NCI-H748 (cell line): ENCODE data around the gene NFE2L2.
"Not testable (repeated sequence)": the region's sequence is repeated elsewhere in the genome, so short reads cannot be mapped to it uniquely, and the experiment has no call there.

ENCODE experiments used
- DNase-seq: peaks from one replicate; lab custom pipeline; 2025; ENCODE audit not compliant: unreplicated experiment; lab: John Stamatoyannopoulos, UW

The NFE2L2 gene

DNA sequence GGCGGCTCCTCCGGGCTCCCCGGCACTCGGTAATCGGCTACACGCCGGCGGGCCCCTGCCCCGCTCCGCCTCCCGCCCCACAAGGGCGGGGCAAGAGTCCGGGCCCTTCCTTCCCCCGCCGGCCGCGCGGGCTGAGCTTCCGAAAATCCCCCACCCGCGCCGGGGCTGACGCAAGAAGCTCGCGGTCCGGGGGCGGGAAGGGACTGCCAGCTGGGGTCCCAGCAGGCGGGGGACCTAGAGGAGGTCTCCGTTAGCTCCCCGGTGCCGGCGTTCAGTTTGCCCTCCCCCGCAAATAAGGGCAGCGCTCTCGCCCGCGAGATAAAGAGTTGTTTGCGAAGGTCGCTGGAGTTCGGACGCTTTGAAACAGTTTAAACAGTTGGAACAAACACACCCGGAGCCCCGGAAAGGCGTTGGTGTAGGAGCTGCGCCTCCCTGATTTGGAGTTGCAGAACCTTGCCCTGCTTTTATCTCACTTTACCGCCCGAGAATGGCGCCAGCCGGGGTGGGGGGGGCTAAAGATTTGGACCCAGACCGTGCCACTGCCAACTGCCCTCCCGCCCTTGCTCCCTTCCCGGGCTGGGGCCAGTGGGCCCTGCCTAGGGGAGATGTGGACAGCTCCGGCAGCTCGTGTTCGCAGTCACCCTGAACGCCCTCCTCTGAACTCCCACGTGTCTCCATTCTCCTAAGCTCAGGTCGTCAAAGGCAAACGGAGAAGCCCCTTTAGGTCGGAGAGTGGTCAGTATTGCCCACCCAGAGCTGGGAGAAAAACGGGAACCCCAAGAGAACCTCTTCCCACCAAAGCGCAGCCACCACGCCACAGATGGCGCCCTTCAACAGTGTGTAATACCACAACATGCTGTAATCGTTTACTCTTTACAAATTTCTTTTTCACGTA, at the start of gene NFE2L2:
NFE2L2 (minus strand) TSS at position 35 of the 895 bp plus-strand sequence. CDS start 151 bp downstream, outside the sequence.
- DNase-seq, result peak; percentile 89

DNA sequence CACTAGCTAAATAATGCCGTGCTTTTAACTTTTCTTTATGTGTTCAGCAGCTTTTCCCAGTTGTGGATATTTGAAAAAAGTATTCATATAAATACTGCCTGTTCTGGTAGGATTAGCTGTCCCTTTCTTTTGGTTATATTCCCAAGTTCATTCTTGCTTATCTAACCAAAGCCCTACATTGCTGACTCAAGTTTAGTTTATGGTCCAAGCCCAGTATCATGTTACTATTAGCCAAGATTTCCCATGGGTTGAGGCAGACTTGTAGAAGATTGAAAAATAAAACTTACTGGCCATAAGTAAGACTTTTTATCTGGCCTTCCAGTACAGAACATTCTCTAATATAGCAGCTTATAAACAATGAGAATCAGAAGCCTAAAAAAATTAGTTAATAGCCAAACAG, 49.7 kb upstream of the NFE2L2 start:
- DNase-seq, result no peak

DNA sequence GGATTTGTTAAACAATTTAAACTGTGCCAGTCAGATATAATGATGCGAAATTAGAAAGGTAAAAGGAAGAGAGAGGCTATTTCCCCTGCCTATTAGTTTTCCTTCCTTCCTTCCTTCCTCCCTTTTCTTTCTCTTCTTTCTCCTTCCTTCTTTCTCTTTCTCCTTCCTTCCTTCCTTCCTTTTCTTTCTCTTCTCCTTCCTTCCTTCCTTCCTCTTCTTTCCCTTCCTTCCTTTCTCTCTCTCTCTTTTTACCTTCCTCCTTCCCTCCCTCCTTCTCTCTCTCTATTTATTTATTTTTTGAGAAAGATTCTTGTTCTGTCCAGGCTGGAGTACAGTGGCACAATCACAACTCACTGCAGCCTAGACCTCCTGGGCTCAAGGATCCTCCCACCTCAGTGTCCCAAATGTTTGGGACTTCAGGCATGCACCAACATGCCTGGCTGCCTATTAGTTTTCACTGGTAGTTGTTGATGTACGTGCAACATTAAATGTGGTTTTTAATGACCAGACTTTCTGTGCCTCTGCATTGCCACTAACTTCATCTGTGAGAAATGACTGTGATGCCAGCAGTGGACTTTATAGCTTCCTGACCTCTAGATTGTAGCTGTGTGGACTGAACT, 48.7 kb upstream of the NFE2L2 start:
- peak; percentile 23 for DNase-seq

DNA sequence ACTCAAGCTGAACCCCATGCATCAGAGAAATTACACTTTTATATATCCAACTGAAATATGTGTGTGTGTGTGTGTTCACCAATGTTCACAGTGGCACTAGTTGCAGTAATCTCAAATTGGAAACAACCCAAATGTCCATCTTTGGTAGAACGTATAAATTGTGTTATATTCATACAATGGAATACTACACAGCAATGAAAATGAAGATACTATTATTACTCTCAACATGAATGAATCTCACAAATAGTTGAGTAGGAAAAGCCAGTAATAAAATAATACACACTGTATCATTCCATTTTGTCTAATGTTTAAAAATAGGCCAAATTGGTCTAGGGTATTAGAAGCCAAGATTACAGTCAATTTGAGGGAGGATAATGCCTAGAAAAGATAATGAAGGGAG, 48.0 kb upstream of the NFE2L2 start:
- no peak for DNase-seq

DNA sequence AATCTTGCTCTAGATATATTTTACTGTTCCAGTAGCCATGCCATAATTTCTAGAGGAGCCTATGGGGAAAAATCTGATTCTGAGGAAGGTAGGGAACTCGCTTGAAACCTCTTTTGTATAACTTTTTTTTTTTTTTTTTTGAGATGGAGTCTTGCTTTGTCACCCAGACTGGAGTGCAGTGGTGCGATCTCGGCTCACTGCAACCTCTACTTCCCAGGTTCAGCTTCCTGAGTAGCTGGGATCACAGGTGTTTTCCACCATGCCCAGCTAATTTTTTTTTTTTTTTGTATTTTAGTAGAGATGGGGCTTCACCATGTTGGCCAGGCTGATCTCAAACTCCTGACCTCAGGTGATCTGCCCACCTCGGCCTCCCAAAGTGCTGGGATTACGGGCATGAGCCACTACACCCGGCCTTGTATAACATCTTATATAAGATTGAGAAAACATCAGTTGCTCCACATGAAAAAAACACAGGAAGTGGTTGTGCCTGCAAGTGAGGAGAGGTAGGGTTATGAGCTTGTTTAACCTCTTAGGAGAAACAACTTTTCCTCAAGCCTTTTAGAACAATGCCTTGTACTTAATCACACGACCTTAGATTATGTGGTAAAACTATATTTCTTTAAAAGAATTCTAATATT, 45.3 kb upstream of the NFE2L2 start:
- DNase-seq, result not testable (repeated sequence)

DNA sequence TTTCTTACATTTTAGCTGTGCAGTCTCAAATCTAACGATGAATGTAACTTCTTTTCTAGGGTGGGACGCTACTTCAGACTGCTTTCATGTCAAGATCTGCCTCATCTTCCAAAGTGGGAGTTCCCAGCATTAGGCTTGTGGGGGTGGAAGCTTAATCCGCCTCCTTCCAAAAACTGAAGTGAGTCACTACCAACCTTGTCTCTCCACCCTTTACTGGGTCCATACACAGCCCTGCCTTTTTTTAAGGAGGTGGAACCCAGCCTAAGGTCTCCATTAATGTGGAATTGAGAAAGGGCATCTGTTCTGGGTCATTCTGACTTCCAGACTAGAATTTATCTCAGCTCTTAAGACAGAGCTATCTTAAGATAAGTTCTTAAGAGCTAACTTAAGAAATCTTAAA, 42.0 kb upstream of the NFE2L2 start:
- DNase-seq, result no peak

DNA sequence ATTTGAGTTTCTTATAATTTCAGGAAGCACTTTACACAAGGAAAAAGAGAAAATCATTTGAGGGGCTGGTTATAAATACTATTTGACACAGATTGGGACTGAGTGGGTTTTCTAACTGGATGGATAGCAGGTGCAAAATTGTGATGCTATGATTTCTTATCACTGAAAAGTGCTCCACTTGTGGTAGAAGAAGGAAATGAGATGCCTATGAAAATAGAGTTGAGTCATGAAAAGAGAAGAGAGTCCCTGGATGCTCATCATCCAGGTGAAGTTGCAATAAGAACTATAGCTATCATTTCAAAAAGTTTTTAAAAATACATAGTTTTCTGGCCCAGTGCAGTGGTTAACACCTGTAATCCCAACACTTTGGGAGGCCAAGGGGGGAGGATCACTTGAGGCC, 39.4 kb upstream of the NFE2L2 start:
- DNase-seq, result no peak

DNA sequence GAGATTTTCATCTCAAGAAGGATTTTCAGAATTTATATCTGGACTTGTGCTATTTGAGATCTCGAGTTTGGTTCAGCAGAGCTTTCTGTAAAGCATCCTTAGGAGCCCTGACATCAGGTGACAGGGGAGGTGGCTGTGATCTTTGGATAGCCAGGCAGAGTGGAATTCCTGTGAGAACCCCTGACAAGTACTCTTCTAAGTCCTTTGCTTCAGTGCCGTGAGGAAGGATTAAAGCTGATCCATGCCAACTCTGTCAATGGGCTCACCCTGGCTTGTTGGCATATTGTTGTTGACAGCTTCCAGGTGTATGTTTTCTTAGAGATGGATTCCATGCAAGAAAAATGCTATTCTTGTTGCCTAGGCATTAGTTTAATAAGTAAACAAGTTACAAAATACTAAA, 38.0 kb upstream of the NFE2L2 start:
- DNase-seq, result no peak

DNA sequence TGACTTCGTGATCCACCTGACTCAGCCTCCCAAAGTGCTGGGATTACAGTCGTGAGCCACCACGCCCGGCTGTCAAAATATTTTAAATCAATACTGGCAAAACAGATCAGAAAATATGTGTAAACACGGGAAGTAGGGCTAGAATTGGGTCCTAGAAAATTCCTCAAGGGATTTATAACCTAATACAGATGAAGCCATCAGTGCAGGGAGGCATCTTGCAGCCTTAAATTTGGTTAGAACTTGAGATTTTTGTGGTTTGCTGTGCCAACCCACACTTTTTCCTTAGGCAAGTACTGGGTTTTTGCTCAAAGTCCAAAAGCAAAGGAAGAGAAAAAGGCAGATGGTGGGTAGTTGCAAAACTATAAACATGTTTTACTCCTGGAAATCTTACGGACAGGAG, 33.7 kb upstream of the NFE2L2 start:
- DNase-seq, result no peak

DNA sequence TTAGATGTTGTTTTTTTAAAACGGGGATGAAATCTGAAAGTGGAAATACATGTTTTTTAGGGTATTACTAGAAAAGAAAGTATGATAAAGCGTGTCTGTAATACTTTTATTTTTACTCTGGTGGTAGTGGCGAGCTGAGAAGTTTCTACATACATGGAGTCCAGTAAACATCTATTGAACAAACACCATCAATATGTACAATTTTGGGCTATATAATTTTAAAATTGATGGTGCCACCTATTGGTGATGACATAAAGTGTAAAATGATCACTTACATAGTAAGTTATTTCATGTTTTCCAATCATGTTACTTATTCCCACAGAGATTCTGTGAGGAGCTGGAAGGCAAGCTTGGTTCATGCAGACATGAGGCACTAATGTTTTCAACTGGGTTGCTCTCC, 31.5 kb upstream of the NFE2L2 start:
- no peak for DNase-seq

DNA sequence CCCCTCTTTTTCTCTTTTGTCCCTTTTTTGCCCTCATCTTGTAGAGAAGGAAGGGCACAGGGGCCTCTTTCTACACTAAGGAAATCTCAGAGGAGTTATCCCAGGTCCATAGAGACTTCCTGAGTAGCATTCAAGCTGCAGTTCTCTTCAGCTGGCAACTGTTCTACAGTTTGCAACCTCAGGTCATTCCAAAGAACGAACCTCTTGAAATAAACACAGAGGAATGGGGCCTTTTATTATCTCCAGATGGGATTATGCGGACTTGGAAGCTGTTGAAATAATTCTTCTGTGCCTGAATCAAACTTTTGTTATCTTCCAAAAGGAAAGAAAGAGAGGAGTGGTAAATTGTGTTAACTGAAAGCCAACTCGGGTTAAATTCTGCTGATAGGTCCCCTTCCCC, 31.0 kb upstream of the NFE2L2 start:
- DNase-seq, result no peak

DNA sequence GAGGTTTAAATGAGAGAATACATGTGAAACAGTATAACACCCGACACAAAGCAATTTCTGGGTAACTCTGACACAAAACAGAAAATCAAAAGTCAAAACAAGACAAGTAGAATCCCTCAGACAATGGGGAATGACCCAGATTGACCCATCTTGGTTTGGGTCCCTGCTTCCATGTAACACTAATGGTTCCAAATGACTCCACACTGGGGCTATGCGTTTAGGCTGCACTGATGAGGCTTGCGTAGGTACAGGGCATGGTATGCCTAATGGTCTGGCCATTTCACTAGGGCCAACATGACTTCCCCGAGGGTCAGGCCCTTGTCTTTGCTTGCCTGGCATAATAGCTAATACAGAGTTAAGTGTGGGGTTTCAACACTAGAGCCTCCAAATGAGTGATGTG, 27.2 kb upstream of the NFE2L2 start:
- no peak for DNase-seq

DNA sequence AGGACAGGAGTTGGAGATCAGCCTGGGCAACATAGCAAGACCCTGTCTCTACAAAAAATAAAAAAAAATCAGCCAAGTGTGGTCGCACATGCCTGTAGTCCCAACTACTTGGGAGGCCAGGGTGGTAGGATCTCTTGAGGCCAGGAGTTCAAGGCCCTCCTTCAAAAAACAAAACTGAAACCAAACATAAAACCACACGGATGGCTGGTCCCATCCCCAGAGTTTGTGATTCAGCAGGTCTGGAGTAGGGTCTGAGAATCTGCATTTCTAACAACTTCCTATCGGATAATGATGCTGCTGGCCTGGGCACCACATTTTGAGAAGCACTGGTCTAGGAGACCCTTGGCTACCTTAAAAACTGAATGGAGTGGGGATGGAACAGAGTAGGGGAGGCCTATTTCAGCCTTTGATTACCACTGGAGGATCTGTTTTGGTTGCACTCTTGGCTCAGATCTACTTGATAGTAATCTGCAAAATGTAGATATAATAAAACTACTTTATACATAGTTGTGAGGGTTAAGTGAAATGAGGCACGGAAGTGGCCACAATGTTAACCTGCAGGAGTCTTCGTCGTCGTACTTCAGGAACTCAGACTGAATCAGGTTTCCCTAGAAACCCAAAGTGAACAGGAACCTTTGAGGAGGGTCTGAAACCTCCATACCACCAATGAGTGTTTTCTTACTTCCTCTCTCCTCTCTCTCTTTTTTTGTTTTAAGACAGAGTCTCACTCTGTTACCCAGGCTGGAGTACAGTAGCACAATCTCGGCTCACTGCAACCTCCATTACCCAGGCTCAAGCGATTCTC, 25.5 kb upstream of the NFE2L2 start:
- no peak for DNase-seq

DNA sequence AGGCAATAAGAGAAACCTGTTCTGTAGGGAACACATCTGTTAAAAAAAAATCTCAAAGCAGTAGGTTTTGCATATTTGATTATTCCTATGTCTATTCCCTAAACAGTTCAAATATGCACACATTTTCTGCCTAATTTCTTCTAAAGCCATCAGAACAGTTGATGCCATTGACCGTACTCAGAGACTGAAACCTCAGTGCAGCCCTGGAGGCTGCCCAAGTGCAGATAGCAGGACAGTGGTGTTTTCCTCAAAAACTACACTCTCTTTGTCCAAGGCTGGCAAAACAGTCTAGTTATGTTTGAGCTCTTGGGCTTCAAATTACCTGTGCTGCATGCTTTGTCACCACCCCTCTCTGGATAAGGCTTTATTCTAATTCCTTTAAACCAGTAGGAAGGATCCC, 23.3 kb upstream of the NFE2L2 start:
- DNase-seq, result no peak

DNA sequence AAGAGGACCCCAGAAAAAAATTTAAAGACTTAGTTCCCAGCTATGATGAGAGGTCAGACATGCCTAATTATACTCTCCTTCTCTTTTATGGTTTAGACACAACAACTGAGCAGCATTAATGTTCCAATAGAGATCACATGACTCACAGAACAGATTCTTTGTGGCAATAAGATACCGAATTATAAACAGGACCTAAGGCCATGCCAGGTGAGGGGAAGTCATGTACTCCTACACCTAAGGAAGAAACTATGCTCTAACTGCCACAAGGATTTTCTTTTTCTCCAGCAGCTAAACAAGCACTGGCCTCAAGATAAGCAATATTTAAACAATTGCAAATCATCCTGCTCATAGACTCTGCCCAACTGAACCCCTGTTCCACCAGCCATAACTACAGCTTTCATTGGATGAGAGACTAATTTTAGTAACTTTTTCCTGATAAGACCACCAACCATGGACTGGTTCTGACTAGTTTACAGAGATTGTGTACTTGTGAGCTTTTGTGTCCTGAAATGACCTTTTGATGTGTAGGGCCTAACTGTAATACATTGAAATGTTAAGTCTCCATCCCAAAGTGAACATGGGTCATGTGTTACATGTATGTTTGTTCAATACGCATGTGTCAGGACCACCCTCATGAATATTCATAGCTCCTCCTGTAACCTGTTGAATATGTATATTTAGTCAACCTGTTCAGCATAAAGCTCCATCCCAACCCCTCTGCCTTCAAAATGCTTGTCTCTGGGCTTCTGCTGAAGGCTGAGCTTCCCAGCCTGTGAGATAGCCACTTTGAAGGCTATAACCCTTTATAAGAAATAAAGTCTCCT, 21.6 kb upstream of the NFE2L2 start:
- no peak for DNase-seq

DNA sequence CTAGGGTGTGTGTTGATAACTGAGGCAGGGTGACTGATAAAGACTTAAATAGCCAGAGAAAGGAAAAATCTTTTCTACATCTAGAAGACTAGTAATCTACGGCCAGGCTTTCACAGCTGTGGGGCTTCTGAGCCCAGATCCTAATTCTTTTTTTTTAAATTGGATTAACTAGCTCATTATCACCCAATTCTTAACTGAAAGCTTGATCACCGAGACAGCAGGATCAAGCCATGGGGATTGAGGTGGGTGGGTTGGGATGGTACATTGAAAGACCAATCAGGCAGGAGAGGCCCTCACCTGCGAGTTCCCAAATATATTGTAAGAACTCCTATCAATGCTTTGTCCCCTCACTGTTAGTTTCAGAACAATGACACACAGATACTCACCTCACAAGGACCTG, 20.0 kb upstream of the NFE2L2 start:
- no peak for DNase-seq

DNA sequence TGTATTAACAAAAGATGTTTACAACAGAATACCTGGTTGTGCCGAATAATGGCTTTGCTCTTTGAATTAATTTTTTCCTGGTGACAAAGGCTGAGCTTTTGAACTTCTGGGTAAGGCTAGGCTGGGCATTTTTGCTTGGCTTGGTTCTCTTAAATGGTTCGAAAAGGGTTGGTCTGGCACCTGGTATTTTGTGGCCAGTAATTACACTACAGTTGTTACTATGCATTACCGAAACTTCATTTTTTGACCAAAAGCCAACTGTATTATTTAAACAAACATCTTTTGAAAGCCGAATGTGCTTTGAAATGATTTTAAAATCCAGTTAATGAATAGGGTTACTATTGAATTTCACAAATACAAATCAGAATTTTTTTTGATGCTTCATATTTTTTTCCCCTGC, 19.4 kb upstream of the NFE2L2 start:
- DNase-seq, result no peak

DNA sequence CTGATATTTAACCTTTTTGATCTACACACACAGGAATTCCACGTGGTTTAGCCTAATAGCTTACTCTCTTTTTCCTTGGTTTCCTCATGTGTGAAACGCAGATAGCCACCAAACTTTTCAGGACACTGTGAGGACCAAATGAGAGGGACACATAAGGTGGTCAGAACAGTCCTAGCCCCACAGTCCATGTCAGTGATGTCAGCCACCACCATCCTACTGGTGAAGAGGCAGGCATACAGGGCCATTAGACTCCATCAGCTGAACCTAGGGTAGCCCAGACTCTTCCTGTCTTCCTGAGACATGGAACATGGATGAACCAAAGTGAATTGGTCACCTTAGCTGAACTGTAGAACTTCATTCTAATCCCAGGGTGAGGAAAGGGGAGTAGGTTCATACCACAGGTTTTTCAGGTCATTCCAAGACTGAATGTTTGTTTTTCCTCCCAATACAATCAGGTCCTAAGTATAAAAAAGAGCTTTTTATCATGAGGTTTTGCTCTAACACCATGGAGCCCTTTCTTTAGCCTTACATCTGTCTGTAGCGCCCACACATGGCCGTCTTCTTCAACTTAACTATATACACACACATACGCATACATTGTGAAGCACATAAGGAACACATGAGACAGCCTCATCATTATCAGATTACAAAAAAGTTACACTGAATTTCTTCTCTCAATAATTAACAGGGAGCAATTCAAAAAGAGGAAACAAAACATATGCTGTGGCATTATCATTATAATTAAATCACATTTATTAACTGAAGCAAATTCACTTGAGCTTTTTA, 18.5 kb upstream of the NFE2L2 start:
- DNase-seq, result no peak

DNA sequence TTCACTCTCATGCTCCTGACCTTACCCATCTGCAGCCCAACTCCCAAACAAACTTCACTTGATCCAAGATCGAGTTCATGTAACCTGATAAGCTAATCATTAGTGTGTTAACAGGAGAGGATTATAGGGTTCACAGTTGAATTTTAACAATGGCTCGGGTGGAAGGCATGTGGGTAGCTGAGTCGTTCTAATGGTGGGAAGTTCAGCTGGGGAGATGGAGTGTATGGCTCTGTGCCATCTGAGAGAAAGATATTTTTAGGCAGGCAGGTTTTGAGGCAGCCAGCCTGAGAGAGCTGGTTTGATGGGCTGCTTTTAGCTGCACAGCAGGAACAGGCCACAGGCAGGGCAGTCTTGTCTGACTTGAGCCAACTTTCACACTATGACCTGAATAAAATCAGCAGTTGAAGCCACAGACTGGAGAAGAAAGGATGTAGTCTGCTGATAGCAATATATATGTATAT, 17.7 kb upstream of the NFE2L2 start:
- peak; percentile 65 for DNase-seq
